Neural progenitor cell (in vitro differentiated cells): ENCODE results near the gene ARHGEF26. TPM values are rescaled to one million over a fixed set of nuclear protein-coding genes. Genes with fewer than 3 reads are reported as not detected.
"Not testable (repeated sequence)": the region's sequence is repeated elsewhere in the genome, so short reads cannot be mapped to it uniquely, and the experiment has no call there.

ENCODE experiments used
- DNase-seq: peaks from one replicate; pipeline ENCODE4 v3.0.0-alpha.2; 2016; ENCODE audit warnings: low spot score
- H2AFZ ChIP-seq: fragments of 200-600 bp; sonication (generic); replicated peaks from 2 replicates; pipeline ENCODE4 v1.6.1; 2016; ENCODE audit warnings: antibody characterized with exemption
- H3F3A ChIP-seq: fragments of 200-600 bp; sonication (generic); 2 replicates; pipeline ENCODE4 v1.6.1; 2016; ENCODE audit warnings: antibody characterized with exemption, low read depth
- H3K27ac ChIP-seq: fragments of 200-600 bp; sonication (generic); 2 replicates; pipeline ENCODE4 v1.5.1; 2016; ENCODE audit warnings: mild to moderate bottlenecking
- H3K27me3 ChIP-seq: fragments of 200-600 bp; sonication (generic); 2 replicates; pipeline ENCODE4 v1.6.1; 2016; ENCODE audit warnings: mild to moderate bottlenecking, moderate library complexity
- H3K36me3 ChIP-seq: fragments of 200-600 bp; sonication (generic); 2 replicates; pipeline ENCODE4 v1.5.1; 2016
- H3K4me1 ChIP-seq: fragments of 200-600 bp; sonication (generic); 2 replicates; pipeline ENCODE4 v1.6.1; 2016; ENCODE audit warnings: mixed run types
- H3K4me2 ChIP-seq: fragments of 200-600 bp; sonication (generic); 2 replicates; pipeline ENCODE4 v1.6.1; 2016
- H3K4me3 ChIP-seq: fragments of 200-600 bp; sonication (generic); 2 replicates; pipeline ENCODE4 v1.5.1; 2016
- H3K79me2 ChIP-seq: fragments of 200-600 bp; sonication (generic); 2 replicates; pipeline ENCODE4 v1.6.1; 2016; ENCODE audit warnings: low read depth
- H3K9ac ChIP-seq: fragments of 200-600 bp; sonication (generic); 2 replicates; pipeline ENCODE4 v1.6.1; 2016
- H3K9me3 ChIP-seq: fragments of 200-600 bp; sonication (generic); 2 replicates; pipeline ENCODE4 v1.5.1; 2016; ENCODE audit warnings: low read depth
- H4K20me1 ChIP-seq: fragments of 200-600 bp; sonication (generic); 2 replicates; pipeline ENCODE4 v1.6.1; 2016; ENCODE audit warnings: low read depth
- H3K27ac Mint-ChIP-seq: 3 replicates; pipeline ENCODE4 v1.8.0; 2021; ENCODE audit warnings: mixed read lengths
- H3K27me3 Mint-ChIP-seq: 2 replicates; pipeline ENCODE4 v1.8.0; 2022; ENCODE audit warnings: low read depth, mild to moderate bottlenecking, inconsistent platforms, moderate library complexity, mixed read lengths; ENCODE audit not compliant: insufficient read depth
- H3K36me3 Mint-ChIP-seq: 3 replicates; pipeline ENCODE4 v1.8.0; 2021; ENCODE audit warnings: mixed read lengths
- H3K4me1 Mint-ChIP-seq: 3 replicates; pipeline ENCODE4 v1.8.0; 2021; ENCODE audit warnings: mixed read lengths
- H3K4me3 Mint-ChIP-seq: 3 replicates; pipeline ENCODE4 v1.8.0; 2021; ENCODE audit warnings: mild to moderate bottlenecking, moderate library complexity, mixed read lengths
- H3K9me3 Mint-ChIP-seq: 3 replicates; pipeline ENCODE4 v1.8.0; 2020; ENCODE audit warnings: mixed read lengths
- EZH2 ChIP-seq: fragments of 200-600 bp; sonication (generic); IDR thresholded peaks from 2 replicates; pipeline ENCODE4 v1.6.1; 2017; ENCODE audit warnings: antibody characterized with exemption, mild to moderate bottlenecking, moderate library complexity
- EZH2phosphoT487 ChIP-seq: fragments of 200-600 bp; sonication (generic); IDR thresholded peaks from 2 replicates; pipeline ENCODE4 v1.6.1; 2017; ENCODE audit warnings: antibody characterized with exemption
- total RNA-seq: library from RNA; depleted of rRNA; stranded (reverse); fragments of >200 nt; gene quantifications from 2 replicates; pipeline ENCODE4 v1.2.3, GENCODE V29; 2015; ENCODE audit warnings: low replicate concordance
- TF ChIP-seq, protein P1 (sequence below): fragments of 200-600 bp; sonication (generic); IDR thresholded peaks from 2 replicates; pipeline ENCODE4 v1.5.1; 2017; ENCODE audit warnings: antibody characterized with exemption, mild to moderate bottlenecking

Gene ARHGEF26
- total RNA-seq, 1 donor from 2014 or later: 14.0 TPM

DNA sequence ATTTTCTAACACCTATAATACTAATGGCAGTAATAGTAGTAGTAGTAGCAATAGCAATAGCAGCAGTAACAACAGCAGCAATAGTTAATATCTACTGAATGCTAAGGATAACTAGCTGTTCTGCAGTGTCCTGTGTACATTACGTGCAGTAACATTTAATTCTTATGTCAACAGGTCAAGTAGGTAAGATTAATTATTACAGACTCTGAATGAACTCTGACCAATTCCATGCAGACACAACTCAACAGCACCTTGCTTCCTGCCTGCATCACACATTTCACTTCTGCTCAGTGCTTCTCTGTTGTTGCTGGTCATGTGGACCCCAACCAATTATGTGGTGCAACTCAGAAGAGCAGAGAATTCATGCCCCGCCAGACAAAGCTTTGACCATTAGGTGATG lies 39.9 kb upstream of the ARHGEF26 start:
- no peak overlapping the region for H3K4me2 ChIP-seq
- no peaks in the 10 kb centered on the region for H3K36me3 Mint-ChIP-seq
- H3K4me3 Mint-ChIP-seq: no peak overlapping the region
- H3K27ac Mint-ChIP-seq: no peak overlapping the region
- no peaks in the 10 kb centered on the region for H3K27me3 ChIP-seq
- TF ChIP-seq EZH2 (no peak), EZH2phosphoT487 (no peak)
- TF ChIP-seq, protein P1, sequence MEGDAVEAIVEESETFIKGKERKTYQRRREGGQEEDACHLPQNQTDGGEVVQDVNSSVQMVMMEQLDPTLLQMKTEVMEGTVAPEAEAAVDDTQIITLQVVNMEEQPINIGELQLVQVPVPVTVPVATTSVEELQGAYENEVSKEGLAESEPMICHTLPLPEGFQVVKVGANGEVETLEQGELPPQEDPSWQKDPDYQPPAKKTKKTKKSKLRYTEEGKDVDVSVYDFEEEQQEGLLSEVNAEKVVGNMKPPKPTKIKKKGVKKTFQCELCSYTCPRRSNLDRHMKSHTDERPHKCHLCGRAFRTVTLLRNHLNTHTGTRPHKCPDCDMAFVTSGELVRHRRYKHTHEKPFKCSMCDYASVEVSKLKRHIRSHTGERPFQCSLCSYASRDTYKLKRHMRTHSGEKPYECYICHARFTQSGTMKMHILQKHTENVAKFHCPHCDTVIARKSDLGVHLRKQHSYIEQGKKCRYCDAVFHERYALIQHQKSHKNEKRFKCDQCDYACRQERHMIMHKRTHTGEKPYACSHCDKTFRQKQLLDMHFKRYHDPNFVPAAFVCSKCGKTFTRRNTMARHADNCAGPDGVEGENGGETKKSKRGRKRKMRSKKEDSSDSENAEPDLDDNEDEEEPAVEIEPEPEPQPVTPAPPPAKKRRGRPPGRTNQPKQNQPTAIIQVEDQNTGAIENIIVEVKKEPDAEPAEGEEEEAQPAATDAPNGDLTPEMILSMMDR: no peak
- H3K4me3 ChIP-seq: no peak overlapping the region
- no peaks in the 10 kb centered on the region for H3F3A ChIP-seq
- no peaks in the 10 kb centered on the region for H3K4me1 Mint-ChIP-seq
- no peak overlapping the region for H3K27ac ChIP-seq
- no peaks in the 10 kb centered on the region for H3K79me2 ChIP-seq
- no peak overlapping the region for H3K9ac ChIP-seq
- H3K4me1 ChIP-seq: no peaks in the 10 kb centered on the region
- no peak for DNase-seq
- no peaks in the 10 kb centered on the region for H4K20me1 ChIP-seq
- no peaks in the 10 kb centered on the region for H3K9me3 ChIP-seq
- H3K27me3 Mint-ChIP-seq: no peaks in the 10 kb centered on the region
- H2AFZ ChIP-seq: no peak overlapping the region
- no peaks in the 10 kb centered on the region for H3K9me3 Mint-ChIP-seq
- H3K36me3 ChIP-seq: no peaks in the 10 kb centered on the region

DNA sequence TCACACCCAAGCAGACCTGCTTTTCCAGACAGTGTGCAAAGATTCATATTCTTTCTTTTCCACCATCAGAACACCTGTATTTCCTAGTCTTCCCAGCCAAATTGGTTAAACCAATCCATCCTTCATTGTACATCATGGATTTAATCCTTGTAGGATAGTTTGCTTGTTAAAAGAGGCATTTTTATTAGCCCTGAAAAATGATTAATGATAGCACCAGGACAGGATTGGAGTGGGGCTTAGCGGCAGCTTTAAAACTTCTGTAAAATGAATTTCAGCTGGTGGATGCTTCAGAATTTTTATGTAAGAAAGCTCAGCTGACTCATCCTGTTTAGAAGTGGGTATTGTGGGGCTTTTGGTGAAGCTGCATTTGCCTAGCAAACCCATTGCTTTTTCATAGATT lies 36.1 kb upstream of the ARHGEF26 start:
- no peaks in the 10 kb centered on the region for H3K9me3 Mint-ChIP-seq
- Histone ChIP-seq H3K9me3 (no peaks in the 10 kb centered on the region), H3K4me2 (no peak overlapping the region), H3K27ac (no peak overlapping the region), H3K27me3 (no peaks in the 10 kb centered on the region), H2AFZ (no peak overlapping the region), H3K36me3 (no peaks in the 10 kb centered on the region), H3F3A (no peaks in the 10 kb centered on the region), H3K79me2 (no peaks in the 10 kb centered on the region), H3K4me1 (no peaks in the 10 kb centered on the region), H3K4me3 (no peak overlapping the region), H4K20me1 (no peaks in the 10 kb centered on the region), H3K9ac (no peak overlapping the region)
- H3K27me3 Mint-ChIP-seq: no peaks in the 10 kb centered on the region
- no peak for DNase-seq
- H3K27ac Mint-ChIP-seq: no peak overlapping the region
- no peaks in the 10 kb centered on the region for H3K36me3 Mint-ChIP-seq
- H3K4me3 Mint-ChIP-seq: no peak overlapping the region
- TF ChIP-seq EZH2phosphoT487 (no peak), EZH2 (no peak)
- TF ChIP-seq, protein P1: no peak
- no peaks in the 10 kb centered on the region for H3K4me1 Mint-ChIP-seq

DNA sequence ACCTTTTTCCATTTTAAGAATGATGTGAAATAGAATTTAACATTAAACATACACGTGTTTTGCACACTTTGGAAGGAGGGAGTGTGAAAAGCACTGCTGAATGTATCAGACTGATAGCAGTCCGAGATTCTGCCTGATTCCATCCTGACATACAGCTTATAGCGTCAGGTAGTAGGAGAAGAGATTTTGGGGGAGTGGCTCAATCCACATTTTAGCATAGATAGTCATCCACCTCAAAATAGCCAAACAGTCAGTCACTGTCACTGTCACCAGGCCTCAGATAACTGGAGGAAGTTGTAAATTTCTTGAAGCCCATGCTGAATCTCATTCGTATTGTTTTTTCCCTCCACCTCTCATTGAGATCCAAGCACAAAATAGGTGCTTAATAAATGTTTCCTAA lies 35.4 kb upstream of the ARHGEF26 start:
- H3K27ac ChIP-seq: no peak overlapping the region
- H3K27ac Mint-ChIP-seq: no peak overlapping the region
- no peaks in the 10 kb centered on the region for H3K36me3 Mint-ChIP-seq
- no peaks in the 10 kb centered on the region for H3K4me1 ChIP-seq
- no peaks in the 10 kb centered on the region for H3K9me3 ChIP-seq
- no peaks in the 10 kb centered on the region for H3F3A ChIP-seq
- no peak overlapping the region for H3K9ac ChIP-seq
- TF ChIP-seq EZH2 (no peak), EZH2phosphoT487 (no peak)
- TF ChIP-seq, protein P1: no peak
- H4K20me1 ChIP-seq: no peaks in the 10 kb centered on the region
- no peaks in the 10 kb centered on the region for H3K4me1 Mint-ChIP-seq
- H3K79me2 ChIP-seq: no peaks in the 10 kb centered on the region
- no peak for DNase-seq
- H3K9me3 Mint-ChIP-seq: no peaks in the 10 kb centered on the region
- no peak overlapping the region for H3K4me2 ChIP-seq
- H3K36me3 ChIP-seq: no peaks in the 10 kb centered on the region
- no peak overlapping the region for H2AFZ ChIP-seq
- H3K4me3 Mint-ChIP-seq: no peak overlapping the region
- H3K4me3 ChIP-seq: no peak overlapping the region
- no peaks in the 10 kb centered on the region for H3K27me3 ChIP-seq
- no peaks in the 10 kb centered on the region for H3K27me3 Mint-ChIP-seq

DNA sequence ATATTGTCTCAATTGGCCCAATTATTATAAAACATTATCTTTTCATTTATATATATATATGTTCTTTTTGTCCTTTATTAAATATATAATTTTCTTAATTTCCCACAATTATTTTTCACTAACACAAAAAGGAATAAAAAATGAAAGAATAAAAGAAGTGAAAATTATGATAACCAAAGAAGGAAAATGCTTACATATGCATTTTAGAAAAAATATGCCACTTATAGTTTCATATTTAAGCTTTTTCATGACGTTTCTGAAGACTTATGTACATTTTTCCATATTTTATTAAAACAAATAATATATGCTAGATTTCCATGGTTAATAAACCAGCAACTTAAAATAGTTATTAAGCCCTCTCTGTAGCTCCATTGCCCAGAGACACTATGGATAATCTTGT lies 34.9 kb upstream of the ARHGEF26 start:
- H3K27ac ChIP-seq: no peak overlapping the region
- no peaks in the 10 kb centered on the region for H3K9me3 ChIP-seq
- H3F3A ChIP-seq: no peaks in the 10 kb centered on the region
- Mint-ChIP-seq H3K36me3 (no peaks in the 10 kb centered on the region), H3K9me3 (no peaks in the 10 kb centered on the region), H3K4me1 (no peaks in the 10 kb centered on the region), H3K27me3 (no peaks in the 10 kb centered on the region), H3K4me3 (no peak overlapping the region), H3K27ac (no peak overlapping the region)
- H3K4me3 ChIP-seq: no peak overlapping the region
- no peak for DNase-seq
- no peak overlapping the region for H3K4me2 ChIP-seq
- no peaks in the 10 kb centered on the region for H3K27me3 ChIP-seq
- no peak overlapping the region for H2AFZ ChIP-seq
- no peaks in the 10 kb centered on the region for H4K20me1 ChIP-seq
- no peak for TF ChIP-seq EZH2
- no peak for TF ChIP-seq EZH2phosphoT487
- TF ChIP-seq, protein P1: no peak
- H3K9ac ChIP-seq: no peak overlapping the region
- no peaks in the 10 kb centered on the region for H3K4me1 ChIP-seq
- H3K36me3 ChIP-seq: no peaks in the 10 kb centered on the region
- H3K79me2 ChIP-seq: no peaks in the 10 kb centered on the region

DNA sequence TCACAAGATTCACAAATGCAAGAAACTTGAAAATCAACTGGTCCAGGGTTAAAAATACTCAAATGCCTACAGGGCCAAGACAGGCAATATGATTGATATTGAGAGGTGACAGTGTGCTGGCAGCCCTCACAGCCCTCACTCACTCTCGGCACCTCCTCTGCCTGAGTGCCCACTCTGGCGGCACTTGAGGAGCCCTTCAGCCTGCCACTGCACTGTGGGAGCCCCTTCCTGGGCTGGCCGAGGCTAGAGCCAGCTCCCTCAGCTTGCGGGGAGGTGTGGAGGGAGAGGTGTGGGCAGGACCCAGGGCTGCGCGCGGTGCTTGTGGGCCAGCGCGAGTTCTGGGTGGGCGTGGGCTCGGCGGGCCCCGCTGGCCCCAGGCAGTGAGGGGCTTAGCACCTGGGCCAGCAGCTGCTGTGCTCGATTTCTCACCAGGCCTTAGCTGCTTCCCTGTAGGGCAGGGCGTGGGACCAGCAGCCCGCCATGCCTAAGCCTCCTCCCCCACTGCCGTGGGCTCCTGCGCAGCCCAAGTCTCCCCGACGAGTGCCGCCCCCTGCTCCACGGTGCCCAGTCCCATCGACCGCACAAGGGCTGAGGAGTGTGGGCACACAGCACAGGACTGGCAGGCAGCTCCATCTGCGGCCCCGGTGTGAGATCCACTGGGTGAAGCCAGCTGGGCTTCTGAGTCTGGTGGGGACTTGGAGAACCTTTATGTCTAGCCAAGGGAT lies 33.3 kb upstream of the ARHGEF26 start:
- not testable (repeated sequence) for H3K4me1 ChIP-seq, H3K4me2 ChIP-seq, H2AFZ ChIP-seq, DNase-seq, H4K20me1 ChIP-seq, H3K27ac Mint-ChIP-seq, H3K36me3 ChIP-seq, H3K9me3 ChIP-seq, H3K4me3 Mint-ChIP-seq, H3K27me3 Mint-ChIP-seq, H3K9ac ChIP-seq, H3F3A ChIP-seq, H3K9me3 Mint-ChIP-seq, H3K79me2 ChIP-seq, H3K4me3 ChIP-seq, H3K36me3 Mint-ChIP-seq, H3K27ac ChIP-seq, H3K27me3 ChIP-seq, H3K4me1 Mint-ChIP-seq
